Measurements from ENCODE around the gene SLC24A3.

SLC24A3 gene

GRCh38 chr20:19271879-19272651 lies 59.6 kb downstream of the SLC24A3 start:
- DNase-seq (ENCODE audit: low spot score) = no peak

DNA sequence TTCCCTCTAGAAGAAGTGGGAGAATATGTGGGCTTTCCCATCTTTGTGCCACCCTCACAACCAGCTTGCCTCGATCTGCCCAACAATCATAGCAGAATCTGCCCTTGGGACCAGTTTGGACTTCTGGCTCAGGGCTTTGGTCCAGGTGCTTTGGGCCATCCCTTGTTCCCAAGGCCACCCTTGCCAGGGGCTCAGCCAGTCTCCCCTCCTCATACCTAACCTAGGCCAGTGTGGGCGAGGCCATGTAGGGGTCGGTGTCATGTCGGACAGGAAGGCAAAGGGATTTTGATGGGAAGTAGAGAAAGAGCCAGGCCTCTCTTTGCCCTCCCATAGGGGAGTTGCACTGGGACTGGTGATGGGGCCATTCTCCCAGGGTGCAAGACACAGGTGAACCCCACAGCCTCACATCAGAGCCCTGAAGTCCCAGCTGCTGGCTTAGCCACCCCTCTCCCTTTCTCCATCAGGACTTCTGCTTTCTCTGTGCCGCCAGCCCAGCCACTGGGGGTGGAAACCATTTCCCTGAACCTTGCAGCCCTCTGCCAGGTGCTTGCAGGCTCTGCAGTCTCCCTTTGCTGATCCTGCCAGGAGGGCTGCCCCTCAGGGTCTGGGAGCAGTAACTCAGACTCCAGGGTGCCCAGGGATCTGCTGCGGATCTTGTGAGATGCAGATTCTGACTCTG lies 60.7 kb downstream of the SLC24A3 start:
- no peak for DNase-seq (ENCODE audit: low spot score)

DNA sequence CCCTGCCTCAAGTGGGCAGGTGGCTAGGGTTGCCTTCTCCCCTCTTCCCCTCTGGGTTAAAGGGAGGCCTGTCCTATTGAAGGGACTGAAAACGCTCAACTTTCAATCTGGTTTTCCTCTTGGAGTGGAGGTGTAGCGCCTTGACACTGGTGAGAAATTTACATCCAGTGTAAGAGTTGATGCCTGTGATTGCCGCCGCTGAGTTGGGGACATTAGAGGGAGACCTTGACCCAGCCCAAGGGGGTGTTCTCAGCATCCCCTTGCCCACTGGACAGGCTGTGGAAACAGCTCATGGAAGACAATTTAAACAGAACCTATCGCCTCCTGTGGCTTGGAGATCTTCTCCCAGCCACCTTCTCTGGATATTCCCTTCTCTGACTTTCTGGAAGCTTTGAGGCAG lies 61.6 kb downstream of the SLC24A3 start:
- DNase-seq (ENCODE audit: low spot score) = no peak

DNA sequence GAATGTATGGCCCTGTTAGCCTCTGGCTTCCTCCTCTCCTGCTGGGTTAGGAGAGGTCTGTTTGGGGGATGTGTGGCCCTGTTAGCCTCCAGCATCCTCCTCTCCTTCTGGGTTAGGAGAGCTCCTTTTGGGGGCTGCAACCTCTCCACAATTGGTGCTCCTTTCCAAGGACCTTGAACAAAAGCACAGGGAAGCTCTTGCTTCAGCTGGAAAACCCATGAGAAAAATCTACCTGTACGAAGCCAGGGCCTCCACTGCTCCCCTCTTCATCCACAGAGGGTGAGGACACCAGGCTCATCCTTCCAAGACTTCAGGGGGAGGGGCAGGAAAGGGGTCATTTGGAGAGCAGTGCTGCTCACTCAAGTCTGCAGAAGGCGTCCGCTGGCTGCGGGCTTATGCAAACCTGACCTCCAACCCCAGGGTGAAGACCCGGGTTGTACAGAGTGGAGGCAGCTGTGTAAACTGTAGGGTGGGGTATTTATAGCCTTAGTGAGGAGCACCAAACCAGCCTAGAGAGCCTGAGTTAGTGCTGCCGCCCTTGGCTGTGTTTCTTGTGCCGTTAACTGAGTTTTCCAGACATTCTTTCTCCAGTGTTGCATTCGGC lies 62.1 kb downstream of the SLC24A3 start:
- no peak for DNase-seq (ENCODE audit: low spot score)

DNA sequence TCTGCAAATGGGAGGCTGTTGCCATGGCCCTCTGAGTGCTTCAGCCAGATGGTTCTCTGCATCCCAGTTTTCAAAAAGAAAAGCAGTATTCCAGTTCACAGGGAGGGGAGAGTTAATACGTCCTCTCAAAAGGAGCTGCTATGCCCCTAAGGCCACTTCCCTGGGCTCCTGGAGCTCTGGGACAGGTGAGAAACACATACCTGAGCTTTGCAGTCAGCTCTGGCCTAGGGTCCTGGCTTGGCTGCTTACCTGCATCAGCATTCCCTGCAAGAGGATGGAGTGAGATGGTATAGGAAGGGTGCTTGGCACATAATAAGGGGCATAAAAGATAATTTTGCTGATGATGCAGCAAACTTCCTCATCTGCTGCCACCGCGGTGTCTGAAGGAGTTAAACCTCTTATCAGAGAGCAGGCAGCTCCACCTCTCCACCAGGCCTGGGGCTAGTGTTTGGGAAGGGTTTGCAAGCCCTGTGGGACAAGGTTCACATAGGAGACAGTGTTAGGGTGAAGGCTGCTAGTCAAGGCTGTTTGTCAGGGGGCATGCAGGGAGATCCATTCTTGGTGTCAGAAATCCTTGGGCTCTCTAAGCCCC lies 62.7 kb downstream of the SLC24A3 start:
- no peak for DNase-seq (ENCODE audit: low spot score)

GRCh38 chr20:19275630-19276071 lies 63.2 kb downstream of the SLC24A3 start:
- DNase-seq (ENCODE audit: low spot score) = no peak

- DNase-seq (ENCODE audit: low spot score) = no peak
These were observed 64.9 kb downstream of the SLC24A3 start for GRCh38 chr20:19277381-19277780.

DNA sequence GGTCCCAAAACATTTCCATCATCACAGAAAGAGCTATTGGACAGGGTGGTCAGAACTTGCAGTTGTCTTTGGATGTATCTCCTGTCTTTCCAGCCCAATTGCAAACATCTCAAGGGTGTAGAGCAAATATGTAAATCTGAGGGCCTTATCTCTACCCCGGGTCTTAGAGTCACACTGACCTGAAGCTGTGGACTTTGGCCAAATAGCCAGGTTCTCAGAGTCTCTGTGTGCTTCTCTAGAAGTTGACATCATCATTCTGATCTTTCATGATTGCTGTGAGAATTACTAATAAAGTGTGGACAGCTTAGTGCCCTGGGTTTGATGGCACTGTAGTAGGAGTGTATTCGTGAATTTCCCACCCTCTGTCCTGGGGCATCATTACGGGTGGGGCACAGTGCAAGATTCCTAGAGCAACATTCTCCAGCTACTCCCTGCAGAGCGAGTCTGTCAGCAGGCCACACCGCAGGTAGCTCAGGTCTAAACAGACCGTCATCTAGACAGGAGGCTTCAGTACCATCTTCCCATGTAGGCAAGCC lies 71.1 kb downstream of the SLC24A3 start:
- no peak for DNase-seq (ENCODE audit: low spot score)

DNA sequence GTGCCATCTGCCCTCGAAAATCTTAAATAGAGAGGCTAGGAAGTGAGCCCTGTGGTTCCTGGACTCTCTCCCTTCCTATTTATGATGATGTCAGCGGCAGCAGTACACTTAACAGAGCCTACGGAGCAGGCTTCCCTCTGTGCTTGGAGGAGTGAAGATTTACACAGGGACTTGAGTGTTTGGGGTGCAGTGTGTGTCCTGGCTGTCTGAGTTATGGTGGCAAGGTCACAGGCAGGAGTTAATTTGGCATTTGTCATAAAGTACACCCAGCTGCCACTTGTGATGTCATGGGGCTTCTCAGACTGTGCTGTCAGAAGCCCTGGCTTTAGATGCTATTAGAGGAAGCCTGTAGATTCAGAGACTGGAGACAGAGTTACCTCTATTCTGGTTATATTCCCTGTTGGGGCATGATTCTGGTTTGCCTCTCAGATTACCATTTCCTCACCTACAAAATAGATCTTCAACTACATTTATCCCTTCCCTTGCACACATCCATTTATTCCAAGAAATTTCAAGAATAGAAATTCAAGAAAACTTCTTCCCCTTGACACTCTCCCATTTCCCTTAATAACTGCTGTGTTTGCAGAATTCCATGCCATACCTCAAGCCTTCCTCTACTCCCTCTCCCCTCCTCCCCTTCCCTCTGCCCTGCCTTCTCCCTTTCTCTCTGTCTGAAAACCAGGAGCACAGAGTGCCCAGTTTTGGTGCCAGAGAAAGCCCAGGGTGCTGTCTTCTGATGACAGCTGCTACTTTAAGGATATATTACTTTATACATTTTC lies 72.1 kb downstream of the SLC24A3 start:
- DNase-seq (ENCODE audit: low spot score) = no peak

- DNase-seq (ENCODE audit: low spot score) = no peak
These were observed 73.0 kb downstream of the SLC24A3 start for GRCh38 chr20:19285436-19285835.

DNA sequence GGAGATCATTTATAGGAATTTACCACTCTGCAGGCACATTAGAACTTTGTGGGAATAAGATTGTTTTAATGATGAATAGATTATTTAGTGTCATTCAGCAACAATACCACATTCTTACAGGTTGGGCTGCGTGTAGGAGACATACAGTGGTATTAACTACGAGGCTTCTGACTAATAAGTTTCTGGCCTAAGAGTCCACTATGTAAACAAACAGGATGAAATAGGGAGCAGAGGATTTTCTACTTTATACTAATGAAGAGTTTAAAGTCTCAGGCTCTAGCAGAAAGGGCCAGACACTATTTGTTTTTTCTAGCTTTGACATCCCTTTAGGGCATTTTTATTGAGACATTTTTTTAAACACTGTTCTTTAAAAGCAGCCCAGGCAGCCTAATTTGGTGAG lies 75.6 kb downstream of the SLC24A3 start:
- DNase-seq (ENCODE audit: low spot score) = no peak

DNA sequence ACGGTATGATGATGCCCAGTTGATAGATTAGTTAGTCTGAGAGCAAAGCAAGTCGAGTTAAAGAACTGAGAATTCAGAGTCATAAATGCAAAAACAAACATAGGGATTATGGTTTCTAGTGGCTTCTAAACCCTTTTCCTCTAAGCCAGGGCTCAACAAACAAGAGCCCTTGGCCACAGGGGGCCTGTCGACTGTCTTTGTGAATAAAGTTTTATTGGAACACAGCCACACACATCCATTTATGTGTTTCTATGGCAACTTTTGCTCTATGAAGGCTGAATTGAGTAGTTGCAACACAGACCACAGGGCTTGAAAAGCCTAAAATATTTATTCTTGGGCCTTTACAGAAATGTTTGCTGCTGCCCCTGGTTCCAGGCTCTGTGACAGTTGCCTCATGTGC lies 76.2 kb downstream of the SLC24A3 start:
- no peak for DNase-seq (ENCODE audit: low spot score)

GRCh38 chr20:19289451-19289850 lies 77.0 kb downstream of the SLC24A3 start:
- no peak for DNase-seq (ENCODE audit: low spot score)

GRCh38 chr20:19291024-19291817 lies 78.8 kb downstream of the SLC24A3 start:
- DNase-seq (ENCODE audit: low spot score) = no peak

GRCh38 chr20:19291818-19292132 lies 79.3 kb downstream of the SLC24A3 start:
- no peak for DNase-seq (ENCODE audit: low spot score)

GRCh38 chr20:19292254-19292653 lies 79.8 kb downstream of the SLC24A3 start:
- no peak for DNase-seq (ENCODE audit: low spot score)

GRCh38 chr20:19295076-19295475 lies 82.6 kb downstream of the SLC24A3 start:
- DNase-seq (ENCODE audit: low spot score) = no peak

GRCh38 chr20:19298652-19299051 lies 86.2 kb downstream of the SLC24A3 start:
- DNase-seq (ENCODE audit: low spot score) = no peak

DNA sequence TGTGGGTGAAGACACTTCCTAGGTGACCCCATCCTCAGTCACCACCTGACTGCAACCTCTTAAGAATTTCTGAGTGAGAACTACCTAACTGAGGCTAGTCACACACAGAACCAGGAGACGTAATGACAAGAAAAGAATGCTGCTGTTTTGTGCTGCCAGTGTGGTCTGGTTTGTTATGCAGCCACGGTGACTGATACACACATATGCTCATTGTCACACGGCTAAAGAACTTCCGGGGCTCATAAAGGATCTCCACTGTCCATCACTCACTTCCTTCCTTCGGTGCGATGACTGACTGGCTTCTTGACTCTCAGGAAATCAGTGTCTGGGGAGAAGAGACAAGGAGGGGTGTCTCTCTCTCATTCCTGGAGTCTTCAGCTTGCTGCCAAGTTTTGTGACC lies 88.0 kb downstream of the SLC24A3 start:
- DNase-seq (ENCODE audit: low spot score) = no peak

DNA sequence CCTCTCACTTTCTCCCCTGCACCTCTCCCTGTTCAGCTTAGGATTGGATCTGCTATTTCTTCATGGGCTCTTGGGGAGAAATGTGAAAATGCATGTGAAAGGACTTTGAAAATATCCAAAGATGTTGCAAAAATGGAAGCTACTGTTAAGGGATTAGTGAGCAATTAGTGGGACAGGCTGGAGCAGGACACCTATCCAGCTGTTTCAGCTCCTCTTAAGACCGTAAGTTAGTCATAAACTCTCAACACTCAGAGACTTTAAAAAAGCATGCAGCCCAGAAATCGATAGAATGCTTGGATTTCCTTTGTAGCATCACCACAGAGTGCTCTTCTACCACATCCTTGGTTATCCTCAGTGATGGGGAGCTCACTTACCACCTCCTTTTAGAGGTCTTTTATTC lies 88.7 kb downstream of the SLC24A3 start:
- no peak for DNase-seq (ENCODE audit: low spot score)

DNA sequence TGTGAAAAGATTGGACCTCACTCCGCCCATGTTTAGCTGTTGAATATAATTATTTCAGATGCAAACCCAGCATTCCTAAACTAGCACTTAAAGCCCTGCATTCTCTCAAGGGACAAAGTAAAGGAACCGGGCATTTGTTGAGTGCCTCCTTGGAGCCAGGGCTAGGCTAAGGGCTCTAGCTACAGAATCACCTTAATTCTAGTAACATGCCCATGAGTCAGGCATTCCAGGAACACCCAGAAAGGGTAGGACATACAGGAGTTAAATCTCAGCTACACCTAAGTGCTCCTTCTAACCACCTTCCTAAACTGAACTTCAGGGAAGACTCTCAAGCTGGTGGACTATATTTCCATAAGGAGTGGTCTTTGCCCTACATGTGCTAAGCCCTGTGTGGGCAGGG lies 89.4 kb downstream of the SLC24A3 start:
- no peak for DNase-seq (ENCODE audit: low spot score)
